ENCODE data around the gene TMEM127. TPM values are rescaled to one million over a fixed set of nuclear protein-coding genes. Genes with fewer than 3 reads are reported as not detected.
"Not testable (repeated sequence)": the region's sequence is repeated elsewhere in the genome, so short reads cannot be mapped to it uniquely, and the experiment has no call there.

The TMEM127 gene
- total RNA-seq, 1 donor from 2014 or later: 92.7 TPM

GRCh38 chr2:96247009-96247408, 18.8 kb downstream of the TMEM127 start:
- DNase-seq (ENCODE audit: low spot score): no peak
- intact Hi-C loops (cut with DNase I): no loop called here

- no peak for DNase-seq (ENCODE audit: low spot score)
- intact Hi-C loops (cut with DNase I): no loop called here
Observed at GRCh38 chr2:96245609-96246390, 20.0 kb downstream of the TMEM127 start.

GRCh38 chr2:96243843-96244242, 22.0 kb downstream of the TMEM127 start:
- DNase-seq (ENCODE audit: low spot score): no peak
- intact Hi-C loops (cut with DNase I): no loop called here

GRCh38 chr2:96241900-96242611, 23.7 kb downstream of the TMEM127 start:
- intact Hi-C loops (cut with DNase I): no loop called here
- DNase-seq (ENCODE audit: low spot score): peak; percentile 87

GRCh38 chr2:96241227-96241626, 24.6 kb downstream of the TMEM127 start:
- no peak for DNase-seq (ENCODE audit: low spot score)
- intact Hi-C loops (cut with DNase I): no loop called here

GRCh38 chr2:96240341-96241038, 25.3 kb downstream of the TMEM127 start:
- no peak for DNase-seq (ENCODE audit: low spot score)
- intact Hi-C loops (cut with DNase I): no loop called here

GRCh38 chr2:96239745-96240264, 26.0 kb downstream of the TMEM127 start:
- intact Hi-C loops (cut with DNase I): no loop called here
- DNase-seq (ENCODE audit: low spot score): no peak

- DNase-seq (ENCODE audit: low spot score): no peak
- intact Hi-C loops (cut with DNase I): no loop called here
Observed at GRCh38 chr2:96239091-96239490, 26.7 kb downstream of the TMEM127 start.

- no peak for DNase-seq (ENCODE audit: low spot score)
- intact Hi-C loops (cut with DNase I): no loop called here
Observed at GRCh38 chr2:96238266-96238665, 27.5 kb downstream of the TMEM127 start.

- intact Hi-C loops (cut with DNase I): no loop called here
Observed at GRCh38 chr2:96236882-96237281, 28.9 kb downstream of the TMEM127 start.

GRCh38 chr2:96233880-96234316, 31.9 kb downstream of the TMEM127 start:
- intact Hi-C loops (cut with DNase I): no loop called here
- DNase-seq (ENCODE audit: low spot score): no peak

More at GRCh38 chr2:96236882-96237281, 28.9 kb downstream of the TMEM127 start:
- DNase-seq (ENCODE audit: low spot score): no peak

- intact Hi-C loops (cut with DNase I): no loop called here
- no peak for DNase-seq (ENCODE audit: low spot score)
Observed at GRCh38 chr2:96233436-96233835, 32.4 kb downstream of the TMEM127 start.

- intact Hi-C loops (cut with DNase I): no loop called here
- DNase-seq (ENCODE audit: low spot score): no peak
Observed at GRCh38 chr2:96231316-96231715, 34.5 kb downstream of the TMEM127 start.

GRCh38 chr2:96225016-96225533, 40.7 kb downstream of the TMEM127 start:
- DNase-seq (ENCODE audit: low spot score): no peak
- intact Hi-C loops (cut with DNase I): no loop called here

GRCh38 chr2:96221106-96221505, 44.7 kb downstream of the TMEM127 start:
- DNase-seq (ENCODE audit: low spot score); intact Hi-C loops (cut with DNase I): not testable (repeated sequence)

GRCh38 chr2:96219959-96220358, 45.8 kb downstream of the TMEM127 start:
- intact Hi-C loops (cut with DNase I); DNase-seq (ENCODE audit: low spot score): not testable (repeated sequence)

- intact Hi-C loops (cut with DNase I): no loop called here
- DNase-seq (ENCODE audit: low spot score): no peak
Observed at GRCh38 chr2:96218508-96219131, 47.2 kb downstream of the TMEM127 start.

- no peak for DNase-seq (ENCODE audit: low spot score)
- intact Hi-C loops (cut with DNase I): no loop called here
Observed at GRCh38 chr2:96214554-96214953, 51.2 kb downstream of the TMEM127 start.

- DNase-seq (ENCODE audit: low spot score): no peak
- intact Hi-C loops (cut with DNase I): no loop called here
Observed at GRCh38 chr2:96213379-96213778, 52.4 kb downstream of the TMEM127 start.

Measured in cardiac septum (tissue), 1 donor.